Prostate gland (tissue), 2 donors: Measurements from ENCODE around the gene ARHGAP9. TPM values are rescaled to one million over a fixed set of nuclear protein-coding genes. Genes with fewer than 3 reads are reported as not detected.

Experiments
- DNase-seq: peaks from one replicate; pipeline ENCODE4 v3.0.0-alpha.2; 2019; ENCODE audit warnings: low spot score
- H3K27ac ChIP-seq, 2 donors: fragments of 200-600 bp; sonication (generic); 2 replicates each; pipeline ENCODE4 v1.5.1; 2017 to 2019
- H3K27me3 ChIP-seq: fragments of 200-600 bp; sonication (generic); replicated peaks from 2 replicates; pipeline ENCODE4 v1.5.1; 2019; ENCODE audit not compliant: insufficient read depth
- H3K36me3 ChIP-seq, 2 donors: fragments of 200-600 bp; sonication (generic); 1 replicate in 1 of 2; 2 replicates in 1 of 2; pipeline versions ENCODE4 v1.5.1 to v1.8.1; 2017 to 2019
- H3K4me1 ChIP-seq: fragments of 200-600 bp; sonication (generic); replicated peaks from 2 replicates; pipeline ENCODE4 v1.5.1; 2019
- H3K4me3 ChIP-seq, 2 donors: fragments of 200-600 bp; sonication (generic); 2 replicates each; pipeline ENCODE4 v1.5.1; 2017 to 2019
- H3K9me3 ChIP-seq: fragments of 200-600 bp; sonication (generic); 2 replicates; pipeline ENCODE4 v1.5.1; 2017
- CTCF ChIP-seq, 4 experiments: fragments of 200-600 bp in 2 of 4; fragments of 450-650 bp in 2 of 4; sonication (generic) in 2 of 4; IDR thresholded peaks; 1 replicate in 3 of 4; 2 replicates in 1 of 4; pipeline ENCODE4 v1.5.1; 2016 to 2019; ENCODE audit warnings: antibody characterized with exemption in 4 of 4, mild to moderate bottlenecking in 2 of 4, moderate library complexity in 2 of 4
- POLR2A ChIP-seq: fragments of 450-650 bp; IDR thresholded peaks from one replicate; pipeline ENCODE4 v1.6.1; 2016; ENCODE audit warnings: antibody characterized with exemption, mild to moderate bottlenecking
- POLR2AphosphoS5 ChIP-seq: sonication (generic); formaldehyde crosslinking; IDR thresholded peaks from one replicate; pipeline ENCODE4 v1.6.1; 2017; ENCODE audit warnings: antibody characterized with exemption
- WGBS: methylation state at CpG from one replicate; pipeline ENCODE4 v1.1.5; 2018; 5-methylcytosine and 5-hydroxymethylcytosine counted together
- intact Hi-C: fragments of 100-400 bp; cut with DNase I; formaldehyde crosslinking; loops from one replicate; pipeline ENCODE4 v1.14.2; 2022
- total RNA-seq, 2 donors: library from RNA; depleted of rRNA; stranded (reverse); fragments of >200 nt; gene quantifications; one replicate each; pipeline ENCODE4 v1.1.0, GENCODE V29; 2016

Gene ARHGAP9
- total RNA-seq: 10 to 100 TPM in 1 of 2 donors, 1 to 10 TPM in 1; 3.5 to 13.6 TPM

- no peak for DNase-seq
- WGBS: 77% methylated on average over 6 of the region's 6 CpGs
- Histone ChIP-seq H3K4me3 (no peak within 1 kb of the TSS), H3K9me3 (no peaks in the 10 kb centered on the region), H3K36me3 (no peaks in the 10 kb centered on the region), H3K27ac (no peak within 1 kb of the TSS), H3K27me3 (peaks cover 4% of the 10 kb centered on the region), H3K4me1 (peaks cover 13% of the 10 kb centered on the region)
- intact Hi-C loops: no loop called here
- TF ChIP-seq CTCF (IDR thresholded peaks at IDR 0.05): no peak
- no peak for TF ChIP-seq POLR2AphosphoS5
- TF ChIP-seq POLR2A: no peak
These were observed at the start of gene ARHGAP9 for GRCh38 chr12:57479376-57480115. TSS of gene ARHGAP9 (minus strand) at chr12:57479866. CDS start at chr12:57479406, 460 bp downstream.

- intact Hi-C loops: no loop called here
- peak overlapping the region in 1 of 2 donors; percentile 26 for H3K27ac ChIP-seq
- WGBS: 65% methylated on average over 10 of the region's 10 CpGs
- TF ChIP-seq CTCF (IDR thresholded peaks at IDR 0.05) (no peak), POLR2A (no peak)
- no peak overlapping the region for H3K4me3 ChIP-seq
- no peak for DNase-seq
- peaks cover 15% of the 10 kb centered on the region for H3K4me1 ChIP-seq
- H3K27me3 ChIP-seq: no peaks in the 10 kb centered on the region
- H3K9me3 ChIP-seq: no peaks in the 10 kb centered on the region
- H3K36me3 ChIP-seq: peaks cover 14 to 15% of the 10 kb centered on the region in 2 donors
These were observed 49.3 kb upstream of the ARHGAP9 start for GRCh38 chr12:57528831-57529555.

- Histone ChIP-seq H3K36me3 (peaks cover 13 to 14% of the 10 kb centered on the region in 2 donors), H3K4me3 (no peak overlapping the region), H3K4me1 (peaks cover 21% of the 10 kb centered on the region), H3K9me3 (no peaks in the 10 kb centered on the region), H3K27me3 (no peaks in the 10 kb centered on the region), H3K27ac (no peak overlapping the region)
- TF ChIP-seq POLR2AphosphoS5 (no peak), CTCF (IDR thresholded peaks at IDR 0.05) (no peak), POLR2A (no peak)
- WGBS: 79% methylated on average over 12 of the region's 12 CpGs
- intact Hi-C loops: no loop called here
- DNase-seq: no peak
These were observed 48.5 kb upstream of the ARHGAP9 start for GRCh38 chr12:57528176-57528575.

GRCh38 chr12:57527184-57527583, 47.5 kb upstream of the ARHGAP9 start:
- WGBS: 72% methylated on average over 5 of the region's 5 CpGs
- Histone ChIP-seq H3K9me3 (no peaks in the 10 kb centered on the region), H3K4me3 (no peak overlapping the region), H3K27ac (no peak overlapping the region), H3K27me3 (no peaks in the 10 kb centered on the region), H3K36me3 (peaks cover 8 to 14% of the 10 kb centered on the region in 2 donors), H3K4me1 (peaks cover 21% of the 10 kb centered on the region)
- TF ChIP-seq POLR2AphosphoS5 (no peak), CTCF (IDR thresholded peaks at IDR 0.05) (no peak), POLR2A (no peak)
- DNase-seq: no peak
- intact Hi-C loops: no loop called here
